A673 (cell line): ENCODE measurements around the gene ATE1. TPM values are rescaled to one million over a fixed set of nuclear protein-coding genes. Genes with fewer than 3 reads are reported as not detected.

Experiments used
- BruUV-seq: library from RNA; stranded (reverse); fragments of 400-500 nt; replicated peaks from 2 replicates; lab custom pipeline; 2021; lab: Mats Ljungman, UMichigan
- CTCF ChIA-PET: fragments of 300-600 bp; sonication (Branson Sonifier 250); formaldehyde crosslinking; loops from one replicate; lab custom pipeline; 2022; ENCODE audit warnings: antibody characterized with exemption; lab: Charles Lee
- POLR2A ChIA-PET: fragments of 300-600 bp; sonication (Branson Sonifier 250); formaldehyde crosslinking; loops from one replicate; lab custom pipeline; 2022; ENCODE audit warnings: antibody characterized with exemption; ENCODE audit not compliant: low non-redundant PET; lab: Charles Lee
- DNase-seq: peaks from one replicate; pipeline ENCODE4 v3.0.0-alpha.2; 2015; ENCODE audit warnings: low spot score
- H3K27ac ChIP-seq: fragments of 200-600 bp; sonication (generic); 2 replicates; pipeline ENCODE4 v1.5.1; 2016; ENCODE audit warnings: mixed run types, low read depth, mild to moderate bottlenecking, mixed read lengths, antibody characterized with exemption, low read length; ENCODE audit not compliant: poor library complexity, severe bottlenecking
- H3K27me3 ChIP-seq: fragments of 200-600 bp; sonication (generic); replicated peaks from 2 replicates; pipeline ENCODE4 v1.6.1; 2017; ENCODE audit warnings: mixed run types, low read depth, mild to moderate bottlenecking, mixed read lengths, antibody characterized with exemption, low read length; ENCODE audit not compliant: insufficient read depth, poor library complexity
- H3K36me3 ChIP-seq: fragments of 200-600 bp; sonication (generic); 2 replicates; pipeline ENCODE4 v1.6.1; 2016; ENCODE audit warnings: mixed run types, mild to moderate bottlenecking, mixed read lengths, antibody characterized with exemption, low read length; ENCODE audit not compliant: insufficient read depth, poor library complexity, severe bottlenecking
- H3K4me1 ChIP-seq: fragments of 200-600 bp; sonication (generic); 2 replicates; pipeline ENCODE4 v1.6.1; 2017; ENCODE audit warnings: mixed run types, mild to moderate bottlenecking, mixed read lengths, antibody characterized with exemption, low read length; ENCODE audit not compliant: insufficient read depth, poor library complexity, severe bottlenecking
- H3K4me3 ChIP-seq: fragments of 200-600 bp; sonication (generic); 2 replicates; pipeline ENCODE4 v1.5.1; 2016; ENCODE audit warnings: low read depth, mixed run types, mild to moderate bottlenecking, mixed read lengths, low read length; ENCODE audit not compliant: poor library complexity, severe bottlenecking
- H3K9me3 ChIP-seq: fragments of 200-600 bp; sonication (generic); 2 replicates; pipeline ENCODE4 v1.6.1; 2016; ENCODE audit warnings: mixed run types, low read depth, mild to moderate bottlenecking, mixed read lengths, antibody characterized with exemption, low read length; ENCODE audit not compliant: poor library complexity, severe bottlenecking
- EZH2 ChIP-seq: fragments of 200-600 bp; sonication (generic); IDR thresholded peaks from 2 replicates; pipeline ENCODE4 v1.6.1; 2017; ENCODE audit warnings: borderline replicate concordance, low read depth, mild to moderate bottlenecking, mixed read lengths, antibody characterized with exemption, low read length; ENCODE audit not compliant: poor library complexity, severe bottlenecking
- intact Hi-C: fragments of 100-400 bp; cut with micrococcal nuclease; formaldehyde crosslinking; loops from one replicate; pipeline ENCODE4 v1.10.0; 2022; ENCODE audit not compliant: unreplicated experiment
- total RNA-seq: library from RNA; stranded (reverse); gene quantifications from 2 replicates; pipeline ENCODE4 v1.2.3, GENCODE V29; 2021
- TF ChIP-seq, protein P1 (sequence below): fragments of 300-800, 200-600 bp; sonication (generic); conservative IDR thresholded peaks from 2 replicates; pipeline ENCODE4 v1.5.1; 2017; ENCODE audit warnings: low read depth, mild to moderate bottlenecking, antibody characterized with exemption, low read length, moderate library complexity, mixed read lengths

The ATE1 gene
- total RNA-seq, 1 experiment from 2014 or later = 27.0 TPM

DNA sequence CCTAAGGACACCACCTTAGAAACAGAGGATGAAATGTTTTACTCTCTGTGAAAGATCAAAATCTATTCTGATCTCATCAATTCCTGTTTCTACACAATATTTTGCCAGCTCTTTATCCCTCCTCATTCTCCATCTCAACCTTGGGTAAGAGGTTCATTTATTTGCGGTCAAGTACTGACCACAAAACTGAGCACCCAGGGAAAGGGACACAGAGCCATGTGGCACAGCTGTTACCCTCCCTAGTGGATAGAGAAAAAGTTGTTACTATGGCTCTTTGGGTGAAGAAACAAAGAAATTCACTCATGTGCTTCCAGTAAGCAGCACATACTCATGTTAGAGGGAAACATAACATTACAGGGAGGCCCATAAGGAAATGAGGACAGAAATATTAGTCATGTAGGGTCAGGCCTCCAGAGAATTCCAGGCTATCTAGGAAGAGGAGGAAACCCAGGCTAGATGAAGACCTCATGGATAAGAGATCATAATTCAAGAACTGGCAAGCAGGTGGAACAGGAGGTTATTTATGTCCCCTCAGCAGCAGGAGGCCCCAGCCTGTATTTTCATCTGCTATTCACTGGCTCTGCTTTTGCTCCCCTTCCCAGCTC is 114.5 kb downstream of the ATE1 start:
- Histone ChIP-seq H3K4me3 (no peak overlapping the region), H3K9me3 (no peaks in the 10 kb centered on the region), H3K27ac (no peak overlapping the region), H3K36me3 (no peaks in the 10 kb centered on the region), H3K4me1 (no peaks in the 10 kb centered on the region), H3K27me3 (no peaks in the 10 kb centered on the region)
- no peak for DNase-seq
- ChIA-PET CTCF (no interaction called here), POLR2A (no interaction called here)
- no TSS peak for BruUV-seq
- TF ChIP-seq, protein P1, sequence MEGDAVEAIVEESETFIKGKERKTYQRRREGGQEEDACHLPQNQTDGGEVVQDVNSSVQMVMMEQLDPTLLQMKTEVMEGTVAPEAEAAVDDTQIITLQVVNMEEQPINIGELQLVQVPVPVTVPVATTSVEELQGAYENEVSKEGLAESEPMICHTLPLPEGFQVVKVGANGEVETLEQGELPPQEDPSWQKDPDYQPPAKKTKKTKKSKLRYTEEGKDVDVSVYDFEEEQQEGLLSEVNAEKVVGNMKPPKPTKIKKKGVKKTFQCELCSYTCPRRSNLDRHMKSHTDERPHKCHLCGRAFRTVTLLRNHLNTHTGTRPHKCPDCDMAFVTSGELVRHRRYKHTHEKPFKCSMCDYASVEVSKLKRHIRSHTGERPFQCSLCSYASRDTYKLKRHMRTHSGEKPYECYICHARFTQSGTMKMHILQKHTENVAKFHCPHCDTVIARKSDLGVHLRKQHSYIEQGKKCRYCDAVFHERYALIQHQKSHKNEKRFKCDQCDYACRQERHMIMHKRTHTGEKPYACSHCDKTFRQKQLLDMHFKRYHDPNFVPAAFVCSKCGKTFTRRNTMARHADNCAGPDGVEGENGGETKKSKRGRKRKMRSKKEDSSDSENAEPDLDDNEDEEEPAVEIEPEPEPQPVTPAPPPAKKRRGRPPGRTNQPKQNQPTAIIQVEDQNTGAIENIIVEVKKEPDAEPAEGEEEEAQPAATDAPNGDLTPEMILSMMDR = no peak
- no peak for TF ChIP-seq EZH2
- intact Hi-C loops = no loop called here

DNA sequence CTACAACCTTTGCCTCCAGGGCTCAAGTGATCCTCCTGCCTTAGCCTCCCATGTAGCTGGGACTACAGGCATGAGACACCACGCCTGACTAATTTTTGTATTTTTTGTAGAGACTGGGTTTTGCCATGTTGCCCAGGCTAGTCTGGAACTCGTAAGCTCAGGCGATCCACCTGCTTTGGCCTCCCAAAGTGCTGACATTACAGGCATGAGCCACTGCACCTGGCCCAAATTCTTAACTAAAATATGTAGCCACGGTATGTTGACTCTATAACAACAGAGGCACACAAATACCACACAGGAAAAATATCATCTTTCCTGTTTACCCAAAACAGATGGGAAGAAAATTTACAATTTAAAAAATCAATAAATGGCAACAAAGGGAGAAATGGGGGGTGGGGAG is 115.8 kb downstream of the ATE1 start:
- H3K4me3 ChIP-seq = no peak overlapping the region
- TF ChIP-seq EZH2 = no peak
- TF ChIP-seq, protein P1 = no peak
- ChIA-PET POLR2A (no interaction called here), CTCF (no interaction called here)
- intact Hi-C loops = no loop called here
- no peaks in the 10 kb centered on the region for H3K9me3 ChIP-seq
- no peak overlapping the region for H3K27ac ChIP-seq
- H3K27me3 ChIP-seq = no peaks in the 10 kb centered on the region
- no peaks in the 10 kb centered on the region for H3K4me1 ChIP-seq
- no TSS peak for BruUV-seq
- no peaks in the 10 kb centered on the region for H3K36me3 ChIP-seq
- DNase-seq = no peak

DNA sequence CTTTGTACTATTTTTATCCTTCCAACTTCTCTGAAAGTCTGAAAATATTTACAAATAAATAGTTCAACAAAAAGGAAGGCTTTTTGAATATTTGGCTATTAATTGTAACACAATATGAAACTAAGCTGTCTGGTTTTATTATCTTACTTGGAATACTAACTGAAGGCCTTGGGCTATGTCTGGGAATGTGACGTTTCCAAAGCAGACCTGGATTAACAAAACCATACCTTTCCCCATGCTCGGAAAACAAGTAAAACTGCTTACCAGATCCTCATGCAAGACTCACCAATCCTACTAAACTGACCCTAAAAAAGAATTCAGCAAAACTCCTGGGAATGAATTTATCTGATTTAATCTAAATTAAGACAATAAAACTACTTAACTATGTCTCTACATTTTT is 116.4 kb downstream of the ATE1 start:
- Histone ChIP-seq H3K4me3 (no peak overlapping the region), H3K4me1 (no peaks in the 10 kb centered on the region), H3K36me3 (no peaks in the 10 kb centered on the region), H3K9me3 (no peaks in the 10 kb centered on the region), H3K27me3 (no peaks in the 10 kb centered on the region), H3K27ac (no peak overlapping the region)
- TF ChIP-seq EZH2 = no peak
- TF ChIP-seq, protein P1 = no peak
- ChIA-PET CTCF (no interaction called here), POLR2A (no interaction called here)
- no peak for DNase-seq
- intact Hi-C loops = no loop called here
- BruUV-seq = no TSS peak
